NCI-H1417 treated with DMSO at 0.1 percent for 48 hours (cell line): ENCODE results near the gene OTOG.
"Not testable (repeated sequence)": the region's sequence is repeated elsewhere in the genome, so short reads cannot be mapped to it uniquely, and the experiment has no call there.

Experiments
- DNase-seq: peaks from one replicate; lab custom pipeline; 2025; lab: John Stamatoyannopoulos, UW

Gene OTOG

DNA sequence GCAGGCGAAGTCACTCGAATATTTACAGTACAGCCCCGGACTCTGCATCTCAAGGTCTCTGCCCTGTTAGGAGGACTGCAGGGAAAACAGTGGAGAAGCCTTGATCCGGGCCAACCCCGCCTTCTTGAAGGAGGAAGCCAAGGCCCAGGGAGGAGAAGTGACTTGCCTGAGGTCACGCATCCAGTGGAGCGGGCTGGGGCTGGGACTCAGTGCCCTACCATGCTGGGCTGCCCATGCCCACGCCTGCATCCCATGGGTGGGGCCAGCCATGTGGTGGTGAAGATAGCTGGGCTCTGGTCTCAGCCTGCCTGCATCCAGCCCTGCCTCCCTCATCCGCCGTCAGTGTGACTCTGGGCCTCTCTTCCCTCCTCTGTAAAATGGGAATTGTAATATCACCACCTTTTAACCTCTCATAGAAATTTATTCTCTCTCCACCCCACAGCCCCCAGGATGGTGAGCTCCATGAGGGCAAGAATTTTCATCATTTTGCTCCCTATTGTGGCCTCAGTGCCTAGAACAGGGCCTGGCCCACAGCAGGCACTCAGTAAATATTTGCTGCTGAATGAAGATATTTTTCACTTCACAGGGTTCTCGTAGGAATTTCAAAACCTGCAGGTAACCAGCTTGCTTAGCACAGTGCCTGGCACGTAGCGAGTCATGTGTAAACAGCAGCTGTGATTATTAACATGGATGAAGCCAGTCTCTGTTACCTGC lies 57.3 kb downstream of the OTOG start:
- no peak for DNase-seq

DNA sequence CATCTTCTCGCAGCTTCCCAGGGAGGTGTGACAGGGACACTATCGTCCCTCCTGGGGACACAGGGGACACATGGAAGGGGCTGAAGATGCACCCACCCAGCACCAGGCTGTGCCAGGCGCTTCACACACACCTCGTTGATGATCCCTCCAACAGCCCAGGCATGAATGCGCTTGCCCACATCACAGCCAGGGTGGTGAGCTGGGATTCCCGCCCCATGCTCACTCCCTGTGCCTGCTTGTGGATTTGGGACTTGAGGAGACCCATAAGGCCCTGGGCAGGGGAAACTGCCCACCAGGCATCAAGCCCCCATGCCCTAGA lies 57.8 kb downstream of the OTOG start:
- DNase-seq, result no peak

DNA sequence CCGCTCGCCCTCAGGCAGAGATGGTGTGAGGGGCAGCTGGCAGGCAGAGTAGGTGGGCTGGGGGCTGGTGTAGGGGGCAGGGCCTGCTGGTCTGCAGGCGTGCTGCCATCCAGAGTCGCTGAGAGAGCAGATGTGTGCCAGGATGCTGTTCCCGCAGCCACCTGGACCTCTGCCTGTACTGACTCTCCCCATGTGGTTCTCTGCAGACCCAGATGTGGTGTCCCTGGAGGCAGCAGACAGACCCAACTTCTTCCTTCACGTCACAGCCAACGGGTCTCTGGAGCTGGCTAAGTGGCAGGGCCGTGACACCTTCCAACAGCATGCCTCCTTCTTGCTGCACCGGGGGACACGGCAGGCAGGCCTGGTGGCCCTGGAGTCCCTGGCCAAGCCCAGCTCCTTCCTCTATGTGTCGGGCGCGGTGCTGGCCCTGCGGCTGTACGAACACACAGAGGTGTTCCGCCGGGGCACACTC lies 58.6 kb downstream of the OTOG start:
- DNase-seq, result no peak

DNA sequence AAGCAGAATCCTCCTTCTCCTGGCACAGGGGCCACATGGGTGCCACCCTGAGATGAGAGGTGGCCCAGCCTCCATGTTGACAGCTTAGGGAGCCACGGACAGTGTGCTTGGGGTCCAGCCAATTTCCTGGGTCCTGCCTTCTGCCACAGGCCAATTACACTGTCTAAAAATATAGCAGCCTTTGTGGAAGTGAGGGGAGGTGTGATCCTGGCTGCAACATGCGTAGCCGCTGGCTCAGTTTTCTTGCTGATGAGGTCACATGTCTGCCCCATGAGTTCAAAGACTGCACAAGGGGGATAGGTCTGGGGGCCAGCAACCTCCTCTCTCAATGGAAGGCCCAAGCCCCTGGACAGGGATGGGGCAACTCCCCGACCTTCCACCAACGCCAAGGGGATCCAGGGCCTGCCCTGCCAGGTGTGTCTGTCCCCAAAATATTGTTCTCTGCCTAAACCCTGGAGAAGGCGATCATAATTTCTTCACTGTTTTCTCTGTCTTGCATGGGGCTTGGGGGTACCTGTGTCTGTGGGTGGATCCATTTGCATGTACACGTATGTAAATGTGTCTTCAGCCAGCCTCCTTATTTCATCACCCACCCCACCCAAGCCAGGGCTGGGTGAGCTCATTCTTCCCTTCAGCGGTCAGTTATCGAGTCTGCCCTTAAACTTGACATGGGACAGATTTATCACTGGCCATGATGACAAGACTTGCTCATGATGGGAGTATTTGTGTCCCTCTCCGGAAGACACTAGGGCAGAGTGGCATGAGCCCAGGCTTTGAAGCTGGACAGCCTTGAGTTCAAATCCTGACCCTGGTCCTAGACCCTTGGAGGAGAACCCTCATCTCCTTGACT lies 59.4 kb downstream of the OTOG start:
- DNase-seq, result no peak

DNA sequence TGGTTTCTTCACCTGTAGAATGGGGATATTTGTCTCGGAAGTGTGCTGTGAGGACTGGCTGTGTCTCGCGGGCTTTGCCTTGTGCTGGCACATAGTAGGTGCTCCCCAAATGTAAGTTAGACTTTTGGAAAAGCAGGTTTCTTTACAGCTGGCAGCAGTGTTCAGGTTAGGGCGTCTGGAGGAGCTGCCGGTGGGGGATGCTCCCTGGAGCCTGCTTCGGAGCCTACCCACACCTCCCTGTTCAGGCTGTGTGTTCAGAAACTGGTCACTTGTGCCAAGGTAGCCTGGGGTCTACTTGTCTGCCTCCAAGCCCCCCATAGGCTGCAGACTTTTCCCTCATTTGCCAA lies 60.0 kb downstream of the OTOG start:
- DNase-seq, result no peak

DNA sequence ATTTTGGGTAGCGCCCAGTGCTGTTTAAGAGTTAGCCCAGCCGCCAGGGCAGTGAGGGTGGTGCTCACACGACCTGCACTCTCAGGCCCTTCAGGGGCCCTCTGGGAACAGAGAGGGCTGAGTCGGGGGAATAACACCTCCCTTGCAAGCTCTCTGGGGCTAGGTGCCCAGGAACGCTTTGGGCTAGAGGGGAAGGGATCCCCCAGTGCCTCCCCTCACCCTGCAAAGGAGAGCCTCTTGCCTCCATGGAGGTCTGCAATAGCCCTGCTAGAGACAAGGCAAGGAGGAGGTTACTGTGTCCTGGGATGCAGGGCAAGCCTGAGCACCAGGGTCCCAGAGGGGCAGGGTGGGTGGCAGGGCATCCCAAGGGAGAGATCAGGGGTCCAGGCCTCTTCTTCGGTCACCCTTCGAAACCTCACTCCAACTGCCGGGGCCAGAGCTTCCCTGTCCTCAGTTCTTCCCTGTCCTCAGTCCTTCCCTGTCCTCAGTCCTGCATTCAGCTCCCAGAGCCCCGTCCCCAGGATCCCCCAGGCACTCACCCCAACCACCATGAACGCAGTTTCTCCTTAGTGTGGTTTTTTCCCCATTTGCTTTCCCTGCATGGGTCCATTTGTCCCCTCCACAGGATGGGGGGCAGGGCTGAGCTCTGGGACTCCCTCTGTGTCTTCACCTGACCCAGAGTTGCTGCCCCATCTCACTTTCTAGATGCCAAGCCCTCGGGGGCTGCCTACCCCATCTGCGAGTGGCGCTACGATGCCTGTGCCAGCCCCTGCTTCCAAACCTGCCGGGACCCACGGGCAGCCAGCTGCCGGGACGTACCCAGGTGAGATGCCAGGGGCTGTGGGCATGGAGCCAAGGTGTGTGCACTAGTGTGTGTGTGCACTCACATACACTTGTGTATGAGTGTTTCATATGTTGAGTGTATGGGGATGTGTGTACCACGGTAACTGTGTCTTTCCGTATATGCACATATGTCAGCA lies 60.8 kb downstream of the OTOG start:
- no peak for DNase-seq

DNA sequence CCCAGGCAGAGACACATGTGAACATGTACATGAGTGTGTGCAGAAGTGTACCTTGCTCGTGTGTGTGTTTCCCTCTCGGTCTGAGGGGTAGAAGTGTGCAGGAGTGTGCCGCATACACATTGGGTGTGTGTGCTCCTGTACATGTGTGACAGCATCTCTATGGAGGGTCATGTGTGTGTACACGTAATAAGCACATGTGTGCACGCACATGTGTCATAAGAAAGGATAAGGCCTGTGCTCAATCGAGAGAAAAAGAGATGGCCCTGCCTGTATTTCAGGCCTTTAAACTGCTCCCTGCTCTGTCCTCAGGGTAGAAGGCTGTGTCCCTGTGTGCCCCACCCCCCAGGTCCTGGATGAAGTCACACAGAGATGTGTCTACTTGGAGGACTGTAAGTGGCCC lies 61.8 kb downstream of the OTOG start:
- no peak for DNase-seq

DNA sequence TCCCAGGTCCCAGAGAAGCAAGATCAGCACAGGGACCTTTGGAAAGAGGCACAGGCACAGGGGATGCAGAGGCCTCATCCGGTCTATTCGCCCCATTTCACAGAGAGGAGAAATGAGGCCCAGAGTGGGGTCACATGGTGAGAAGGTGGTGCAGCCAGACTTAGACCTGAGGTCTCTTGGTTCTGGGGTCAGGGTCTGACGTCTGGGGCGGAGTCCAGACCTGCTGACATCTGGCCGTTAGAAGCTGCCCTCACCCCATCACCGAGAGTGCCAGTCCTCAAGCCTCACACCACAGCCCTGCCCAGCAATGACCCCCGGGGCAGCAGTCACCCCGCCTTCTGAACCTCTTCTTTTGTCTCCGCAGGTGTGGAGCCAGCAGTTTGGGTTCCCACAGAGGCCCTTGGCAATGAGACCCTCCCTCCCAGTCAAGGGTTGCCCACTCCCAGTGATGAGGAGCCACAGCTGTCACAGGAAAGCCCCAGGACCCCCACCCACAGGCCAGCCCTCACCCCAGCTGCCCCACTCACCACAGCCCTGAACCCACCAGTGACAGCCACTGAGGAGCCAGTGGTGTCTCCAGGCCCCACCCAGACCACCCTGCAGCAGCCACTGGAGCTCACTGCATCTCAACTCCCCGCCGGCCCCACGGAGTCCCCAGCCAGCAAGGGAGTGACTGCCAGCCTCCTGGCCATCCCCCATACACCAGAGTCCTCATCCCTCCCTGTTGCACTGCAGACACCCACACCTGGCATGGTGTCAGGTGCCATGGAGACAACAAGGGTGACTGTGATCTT lies 62.4 kb downstream of the OTOG start:
- no peak for DNase-seq

DNA sequence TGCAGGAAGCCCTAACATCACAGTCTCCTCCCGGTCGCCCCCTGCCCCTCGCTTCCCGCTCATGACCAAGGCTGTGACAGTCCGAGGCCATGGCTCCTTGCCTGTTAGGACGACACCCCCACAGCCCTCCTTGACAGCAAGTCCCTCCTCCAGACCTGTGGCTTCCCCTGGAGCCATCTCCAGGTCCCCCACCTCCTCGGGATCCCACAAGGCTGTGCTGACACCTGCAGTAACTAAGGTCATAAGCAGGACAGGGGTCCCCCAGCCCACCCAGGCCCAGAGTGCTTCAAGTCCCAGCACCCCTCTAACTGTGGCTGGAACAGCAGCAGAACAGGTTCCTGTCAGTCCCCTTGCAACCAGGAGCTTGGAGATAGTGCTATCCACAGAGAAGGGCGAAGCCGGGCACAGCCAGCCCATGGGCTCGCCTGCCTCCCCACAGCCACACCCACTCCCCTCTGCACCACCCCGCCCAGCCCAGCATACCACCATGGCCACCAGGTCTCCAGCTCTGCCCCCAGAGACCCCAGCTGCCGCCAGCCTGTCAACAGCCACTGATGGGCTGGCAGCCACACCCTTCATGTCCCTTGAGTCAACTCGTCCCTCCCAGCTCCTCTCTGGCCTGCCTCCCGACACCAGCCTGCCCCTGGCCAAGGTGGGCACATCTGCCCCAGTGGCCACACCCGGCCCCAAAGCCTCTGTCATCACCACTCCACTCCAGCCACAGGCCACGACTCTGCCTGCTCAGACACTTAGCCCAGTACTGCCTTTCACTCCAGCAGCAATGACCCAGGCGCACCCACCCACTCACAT lies 63.2 kb downstream of the OTOG start:
- DNase-seq, result no peak

DNA sequence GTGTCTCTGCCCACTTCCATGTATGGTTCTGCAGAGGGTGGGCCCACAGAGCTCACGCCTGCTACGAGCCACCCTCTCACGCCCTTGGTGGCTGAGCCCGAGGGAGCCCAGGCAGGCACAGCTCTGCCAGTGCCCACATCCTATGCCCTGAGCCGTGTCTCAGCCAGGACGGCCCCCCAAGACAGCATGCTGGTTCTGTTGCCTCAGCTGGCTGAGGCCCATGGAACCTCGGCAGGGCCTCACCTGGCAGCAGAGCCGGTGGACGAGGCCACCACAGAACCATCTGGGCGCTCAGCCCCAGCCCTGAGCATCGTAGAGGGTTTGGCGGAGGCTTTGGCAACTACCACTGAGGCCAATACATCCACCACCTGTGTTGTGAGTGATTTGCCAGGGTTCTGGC lies 64.0 kb downstream of the OTOG start:
- no peak for DNase-seq

DNA sequence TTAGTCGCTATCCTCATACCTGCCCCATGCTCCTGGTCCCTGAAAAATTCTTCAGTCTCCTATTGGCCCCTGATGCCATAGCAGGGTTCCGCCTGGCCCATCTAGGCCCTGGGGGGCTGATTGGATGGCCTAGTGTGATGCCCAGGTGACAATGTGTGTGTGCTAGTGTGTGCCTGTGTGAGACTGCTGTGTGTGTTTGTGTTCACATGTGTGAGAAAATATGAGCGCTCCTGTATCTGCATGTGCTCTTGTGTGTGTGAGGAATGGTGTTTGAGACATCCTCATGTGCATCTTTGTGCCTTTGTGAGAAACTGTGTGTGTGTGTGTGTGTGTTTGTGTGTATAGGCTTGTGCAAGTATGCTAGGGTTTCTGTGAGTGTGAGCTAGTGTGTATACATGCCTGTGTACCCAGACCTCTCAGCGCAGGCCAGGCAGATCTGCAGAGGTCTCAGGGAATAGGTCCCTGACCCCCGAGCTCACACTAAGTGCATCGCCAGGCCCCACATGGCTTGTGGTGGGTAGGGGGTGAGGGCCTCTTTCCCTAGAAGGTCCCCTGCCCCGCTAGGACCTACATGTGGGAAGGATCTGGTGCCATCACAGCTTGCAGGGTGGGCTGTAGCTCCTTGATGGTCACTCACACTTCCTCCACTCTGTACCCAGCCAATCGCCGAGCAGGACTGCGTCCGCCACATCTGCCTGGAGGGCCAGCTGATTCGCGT lies 64.6 kb downstream of the OTOG start:
- DNase-seq, result no peak

DNA sequence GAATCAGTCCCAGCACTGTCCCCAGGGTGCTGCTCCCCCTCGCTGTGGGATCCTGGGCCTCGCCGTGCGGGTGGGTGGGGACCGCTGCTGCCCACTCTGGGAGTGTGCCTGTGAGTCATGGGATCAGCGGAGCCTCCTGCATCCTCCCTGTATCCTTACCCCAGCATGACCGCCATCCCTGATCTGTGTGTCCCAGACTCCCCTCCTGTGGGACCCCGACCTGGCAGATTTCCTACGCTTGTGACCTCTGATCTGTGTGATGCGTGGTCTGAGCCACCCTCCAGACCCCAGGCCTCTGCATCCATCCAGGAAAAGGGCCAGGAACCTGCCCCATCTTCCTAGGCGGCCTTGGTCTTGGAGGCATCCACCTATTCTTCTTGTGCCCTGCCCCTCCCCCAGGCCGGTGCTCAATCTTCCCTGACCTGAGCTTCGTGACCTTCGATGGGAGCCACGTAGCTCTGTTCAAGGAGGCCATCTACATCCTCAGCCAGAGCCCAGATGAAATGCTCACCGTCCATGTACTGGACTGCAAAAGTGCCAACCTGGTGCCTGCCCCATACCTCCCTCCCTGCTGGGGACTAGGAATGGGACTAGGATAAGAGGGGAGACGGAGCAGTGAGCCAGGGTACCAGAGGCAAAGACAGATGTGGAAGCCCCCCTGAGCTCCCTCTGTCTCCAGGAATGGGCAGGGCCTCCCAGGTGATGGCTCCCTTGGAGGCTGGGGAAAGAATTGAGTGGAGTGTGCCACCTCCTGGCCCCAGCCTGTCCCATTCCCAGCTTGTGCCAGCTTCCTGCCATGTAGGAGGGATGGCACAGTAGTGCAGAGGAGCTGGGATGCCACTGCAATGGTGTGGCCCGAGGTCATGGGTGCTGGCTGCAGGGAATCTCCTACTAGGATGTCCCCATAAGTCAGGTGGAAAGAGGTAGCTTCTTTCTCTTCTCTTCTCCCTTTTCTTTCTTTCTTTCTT lies 65.4 kb downstream of the OTOG start:
- no peak for DNase-seq

DNA sequence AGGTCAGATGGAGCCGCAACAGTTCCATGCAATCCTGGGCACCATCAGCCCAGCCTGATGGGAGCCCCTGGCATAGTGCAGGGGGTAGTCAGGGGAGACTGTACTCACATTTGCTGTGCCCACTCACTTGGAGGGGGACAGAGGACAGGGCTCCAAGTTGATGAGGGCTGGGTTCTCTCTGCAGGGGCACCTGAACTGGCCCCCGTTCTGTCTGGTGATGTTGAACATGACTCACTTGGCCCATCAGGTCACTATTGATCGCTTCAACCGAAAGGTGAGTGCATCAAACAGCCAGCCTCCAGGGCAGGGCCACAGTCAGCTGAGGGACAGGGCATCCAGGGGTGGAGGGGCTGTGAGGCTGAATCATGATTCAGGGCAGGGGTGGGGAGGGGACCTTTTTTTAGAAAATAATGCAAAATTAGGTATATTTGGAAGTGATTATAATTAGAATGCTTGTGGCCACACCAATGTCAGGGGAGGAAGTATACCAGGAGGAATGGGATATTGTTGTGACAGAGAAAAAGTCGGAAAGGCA lies 66.4 kb downstream of the OTOG start:
- DNase-seq, result no peak

DNA sequence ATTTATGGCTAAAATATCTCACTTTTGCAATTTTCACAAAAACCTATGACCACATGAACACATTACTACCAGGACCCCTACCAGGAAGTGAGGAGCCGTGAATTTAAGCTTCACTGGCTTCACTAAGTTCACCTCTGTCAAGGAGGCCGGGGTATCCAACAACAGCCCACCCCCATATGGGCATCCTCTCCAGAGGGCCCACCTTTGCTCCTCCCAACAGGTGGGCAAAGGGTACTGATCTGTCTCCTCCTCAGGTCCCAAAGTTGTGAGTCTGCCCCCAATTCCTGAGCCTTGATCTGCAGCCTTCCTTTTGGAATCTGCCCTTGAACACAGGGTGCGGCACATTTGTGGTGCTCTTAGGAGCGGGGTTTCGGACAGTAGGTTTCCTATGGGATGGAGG lies 66.9 kb downstream of the OTOG start:
- no peak for DNase-seq

DNA sequence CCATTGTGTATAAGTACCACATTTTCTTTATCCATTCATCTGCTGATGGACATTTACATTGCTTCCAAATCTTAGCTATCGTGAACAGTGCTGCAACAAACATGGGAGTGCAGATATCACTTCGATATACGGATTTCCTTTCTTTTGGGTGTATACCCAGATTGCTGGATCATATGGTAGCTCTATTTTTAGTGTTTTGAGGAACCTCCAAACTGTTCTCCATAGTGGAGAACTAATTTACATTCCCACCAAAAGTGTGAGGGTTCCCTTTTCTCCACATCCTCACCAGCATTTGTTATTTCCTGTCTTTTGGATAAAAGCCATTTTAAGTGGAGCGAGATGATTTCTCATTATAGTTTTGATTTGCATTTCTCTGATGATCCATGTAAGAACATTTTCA lies 75.7 kb downstream of the OTOG start:
- not testable (repeated sequence) for DNase-seq

DNA sequence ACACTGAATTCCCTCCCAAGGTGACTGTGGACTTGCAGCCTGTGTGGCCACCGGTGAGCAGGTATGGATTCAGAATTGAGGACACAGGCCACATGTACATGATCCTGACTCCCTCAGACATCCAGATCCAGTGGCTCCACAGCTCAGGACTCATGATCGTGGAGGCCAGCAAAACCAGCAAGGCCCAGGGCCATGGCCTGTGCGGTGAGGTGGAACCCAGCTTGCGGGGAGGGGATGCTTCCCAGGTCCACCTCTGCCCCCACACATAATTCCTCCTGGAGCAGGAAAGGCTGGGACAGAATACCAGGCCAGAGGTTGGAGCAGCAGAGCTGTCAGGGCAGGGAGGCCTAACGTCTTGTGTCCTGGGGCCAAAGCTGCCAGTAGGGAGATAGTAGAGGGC lies 82.1 kb downstream of the OTOG start:
- DNase-seq, result no peak

DNA sequence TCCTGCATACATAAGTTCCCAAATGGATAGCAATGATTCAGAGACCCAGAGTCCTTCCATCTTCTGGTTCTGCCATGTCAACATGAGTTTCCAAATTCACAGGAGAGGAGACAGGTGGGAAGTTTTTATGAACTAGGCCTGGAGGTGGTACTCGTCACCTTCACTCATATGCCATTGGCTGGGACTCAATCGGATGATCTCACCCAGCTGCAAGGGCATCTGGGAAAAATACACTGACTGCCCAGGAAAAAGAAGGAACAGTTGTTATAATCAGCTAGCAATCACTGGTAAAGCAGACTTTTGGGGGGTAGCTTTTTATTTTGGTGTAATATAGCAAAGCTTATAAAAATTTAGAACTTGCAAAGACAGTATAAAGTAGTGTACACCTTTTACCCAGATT lies 83.9 kb downstream of the OTOG start:
- no peak for DNase-seq

DNA sequence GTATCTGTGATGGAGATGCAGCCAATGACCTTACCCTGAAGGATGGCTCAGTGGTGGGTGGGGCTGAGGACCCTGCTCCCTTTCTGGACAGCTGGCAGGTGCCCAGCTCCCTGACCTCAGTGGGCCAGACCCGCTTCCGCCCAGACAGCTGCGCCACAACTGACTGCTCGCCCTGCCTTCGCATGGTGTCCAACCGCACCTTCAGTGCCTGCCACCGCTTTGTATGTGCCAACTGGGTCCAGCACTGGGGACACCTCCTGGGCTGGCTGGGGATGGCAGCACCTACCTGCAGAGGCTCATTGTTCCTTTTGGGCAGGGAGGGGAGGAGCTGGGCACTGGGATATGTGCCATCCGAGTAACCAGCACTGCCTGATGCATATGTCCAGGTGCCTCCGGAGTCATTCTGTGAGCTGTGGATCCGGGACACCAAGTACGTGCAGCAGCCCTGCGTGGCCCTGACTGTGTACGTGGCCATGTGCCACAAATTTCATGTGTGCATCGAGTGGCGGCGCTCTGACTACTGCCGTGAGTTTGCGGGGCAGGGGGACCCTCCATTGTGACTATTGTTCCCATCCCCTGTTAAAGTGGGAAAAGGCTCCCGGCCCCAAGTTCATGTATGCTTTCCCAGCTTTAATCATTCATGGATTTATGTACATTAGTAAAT lies 84.8 kb downstream of the OTOG start:
- DNase-seq, result no peak
